Keratinocyte (primary cell): ENCODE results near the gene PTH. TPM values are rescaled to one million over a fixed set of nuclear protein-coding genes. Genes with fewer than 3 reads are reported as not detected.

ENCODE experiments used
- DNase-seq: peaks from one replicate; pipeline ENCODE4 v3.0.0-alpha.2; 2011; ENCODE audit warnings: low read depth, missing footprints, low spot score
- FAIRE-seq: peaks from 2 replicates; lab custom pipeline; 2011; peaks lifted over from hg19 to GRCh38; lab: Jason Lieb, UNC
- H2AFZ ChIP-seq: 2 replicates; pipeline ENCODE4 v1.6.0; 2012; ENCODE audit warnings: low read length, control low read depth, inconsistent platforms; ENCODE audit not compliant: control insufficient read depth
- H3K27ac ChIP-seq: 2 replicates; pipeline ENCODE4 v1.5.1; 2011; ENCODE audit warnings: low read length; ENCODE audit not compliant: control insufficient read depth, insufficient read depth
- H3K27me3 ChIP-seq: 3 replicates; pipeline ENCODE4 v1.6.0; 2011; ENCODE audit warnings: low read length; ENCODE audit not compliant: control insufficient read depth, insufficient read depth; ENCODE audit errors: extremely low read depth
- H3K36me3 ChIP-seq, 2 experiments: 2 replicates in 1 of 2; 3 replicates in 1 of 2; pipeline ENCODE4 v1.5.1; 2011; ENCODE audit warnings: low read length in 2 of 2, mild to moderate bottlenecking in 1 of 2; ENCODE audit not compliant: control insufficient read depth in 2 of 2, insufficient read depth in 2 of 2; ENCODE audit errors: extremely low read depth in 1 of 2
- H3K4me1 ChIP-seq: 3 replicates; pipeline ENCODE4 v1.5.1; 2011; ENCODE audit warnings: low read length; ENCODE audit not compliant: control insufficient read depth, insufficient read depth; ENCODE audit errors: extremely low read depth
- H3K4me2 ChIP-seq: 3 replicates; pipeline ENCODE4 v1.6.0; 2011; ENCODE audit warnings: low read depth, low read length; ENCODE audit not compliant: control insufficient read depth, insufficient read depth; ENCODE audit errors: extremely low read depth
- H3K4me3 ChIP-seq, 3 experiments: fragments of 200-600 bp in 1 of 3; sonication (generic) in 1 of 3; 2 replicates in 2 of 3; 3 replicates in 1 of 3; pipeline ENCODE4 v1.5.1; 2011 to 2016; ENCODE audit warnings: low read length in 3 of 3, mild to moderate bottlenecking in 3 of 3, control low read depth in 2 of 3, inconsistent platforms in 1 of 3, low read depth in 1 of 3, mixed read lengths in 1 of 3, mixed run types in 1 of 3, moderate library complexity in 1 of 3; ENCODE audit not compliant: control insufficient read depth in 2 of 3, insufficient read depth in 2 of 3; ENCODE audit errors: extremely low read depth in 1 of 3
- H3K79me2 ChIP-seq: 2 replicates; pipeline ENCODE4 v1.6.0; 2012; ENCODE audit warnings: low read length; ENCODE audit not compliant: control insufficient read depth, insufficient read depth
- H3K9ac ChIP-seq: 3 replicates; pipeline ENCODE4 v1.6.0; 2011; ENCODE audit warnings: low read length; ENCODE audit not compliant: control insufficient read depth, insufficient read depth; ENCODE audit errors: extremely low read depth
- H3K9me1 ChIP-seq: 3 replicates; pipeline ENCODE4 v1.6.0; 2011; ENCODE audit warnings: low read length; ENCODE audit not compliant: control insufficient read depth, insufficient read depth; ENCODE audit errors: extremely low read depth
- H3K9me3 ChIP-seq: 2 replicates; pipeline ENCODE4 v1.5.1; 2012; ENCODE audit warnings: low read depth, low read length; ENCODE audit not compliant: control insufficient read depth
- H4K20me1 ChIP-seq: 3 replicates; pipeline ENCODE4 v1.6.0; 2011; ENCODE audit warnings: low read length; ENCODE audit not compliant: control insufficient read depth, insufficient read depth; ENCODE audit errors: extremely low read depth
- EZH2 ChIP-seq: IDR thresholded peaks from one replicate; pipeline ENCODE4 v1.6.1; 2012; ENCODE audit warnings: inconsistent platforms, mild to moderate bottlenecking, low read length, moderate library complexity
- dilution Hi-C: fragments of 300-500 bp; cut with MboI; formaldehyde crosslinking; loops from one replicate; pipeline ENCODE4 v1.7.0; 2020; ENCODE audit warnings: low sequenced_read_pairs; ENCODE audit not compliant: extremely low pct_ligation_motif_present
- polyA plus RNA-seq, 5 experiments: library from polyadenylated mRNA; depleted of rRNA in 3 of 5; stranded (reverse) in 3 of 5; stranded (forward) in 1 of 5; unstranded in 1 of 5; fragments of >200 nt; gene quantifications; 1 replicate in 1 of 5; 2 replicates in 3 of 5; 3 replicates in 1 of 5; pipeline versions ENCODE4 v1.2.1 to v1.2.3, GENCODE V29; 2011 to 2012; ENCODE audit warnings: missing spikeins in 2 of 5, low read depth in 1 of 5, low replicate concordance in 1 of 5
- TF ChIP-seq, protein P1 (sequence below), 3 experiments: IDR thresholded peaks in 1 of 3; conservative IDR thresholded peaks in 1 of 3; optimal IDR thresholded peaks in 1 of 3; 2 replicates in 2 of 3; 3 replicates in 1 of 3; pipeline versions ENCODE3 to v1.5.1; 2011; ENCODE audit warnings: low read length in 3 of 3, mild to moderate bottlenecking in 3 of 3, moderate library complexity in 2 of 3, control low read depth in 1 of 3, inconsistent platforms in 1 of 3; ENCODE audit not compliant: insufficient read depth in 2 of 3; ENCODE audit errors: extremely low read depth in 1 of 3

Gene PTH
- polyA plus RNA-seq, 1 donor (not counting 4 experiments of a cell fraction or from before 2014, with no cell fraction given), result not detected

GRCh38 chr11:13487661-13488030 lies 8.2 kb downstream of the PTH start:
- FAIRE-seq, result no peak
- Histone ChIP-seq H3K4me2 (no peak overlapping the region), H2AFZ (no peak overlapping the region), H3K9ac (no peak overlapping the region), H3K36me3 (no peaks in the 10 kb centered on the region), H3K27me3 (no peaks in the 10 kb centered on the region), H4K20me1 (no peaks in the 10 kb centered on the region), H3K4me3 (no peak overlapping the region), H3K79me2 (no peaks in the 10 kb centered on the region), H3K4me1 (no peaks in the 10 kb centered on the region), H3K9me1 (no peaks in the 10 kb centered on the region), H3K9me3 (no peaks in the 10 kb centered on the region), H3K27ac (no peak overlapping the region)
- no peak for DNase-seq
- dilution Hi-C loops, result no loop called here
- no peak for TF ChIP-seq EZH2
- TF ChIP-seq, protein P1, sequence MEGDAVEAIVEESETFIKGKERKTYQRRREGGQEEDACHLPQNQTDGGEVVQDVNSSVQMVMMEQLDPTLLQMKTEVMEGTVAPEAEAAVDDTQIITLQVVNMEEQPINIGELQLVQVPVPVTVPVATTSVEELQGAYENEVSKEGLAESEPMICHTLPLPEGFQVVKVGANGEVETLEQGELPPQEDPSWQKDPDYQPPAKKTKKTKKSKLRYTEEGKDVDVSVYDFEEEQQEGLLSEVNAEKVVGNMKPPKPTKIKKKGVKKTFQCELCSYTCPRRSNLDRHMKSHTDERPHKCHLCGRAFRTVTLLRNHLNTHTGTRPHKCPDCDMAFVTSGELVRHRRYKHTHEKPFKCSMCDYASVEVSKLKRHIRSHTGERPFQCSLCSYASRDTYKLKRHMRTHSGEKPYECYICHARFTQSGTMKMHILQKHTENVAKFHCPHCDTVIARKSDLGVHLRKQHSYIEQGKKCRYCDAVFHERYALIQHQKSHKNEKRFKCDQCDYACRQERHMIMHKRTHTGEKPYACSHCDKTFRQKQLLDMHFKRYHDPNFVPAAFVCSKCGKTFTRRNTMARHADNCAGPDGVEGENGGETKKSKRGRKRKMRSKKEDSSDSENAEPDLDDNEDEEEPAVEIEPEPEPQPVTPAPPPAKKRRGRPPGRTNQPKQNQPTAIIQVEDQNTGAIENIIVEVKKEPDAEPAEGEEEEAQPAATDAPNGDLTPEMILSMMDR (optimal IDR thresholded peaks at IDR 0.05 in 1 of 3, IDR thresholded peaks at IDR 0.05 in 1 of 3, conservative IDR thresholded peaks at IDR 0.05 in 1 of 3; ENCODE audit: extremely low read depth in 1 of 3, insufficient read depth in 2 of 3, low read length in 3 of 3), result peak; percentile 25 to 51 (median 43)

GRCh38 chr11:13486926-13487660 lies 8.7 kb downstream of the PTH start:
- H4K20me1 ChIP-seq, result no peaks in the 10 kb centered on the region
- no peaks in the 10 kb centered on the region for H3K36me3 ChIP-seq
- FAIRE-seq (no peak), DNase-seq (no peak)
- H3K4me3 ChIP-seq, result no peak overlapping the region
- H3K4me1 ChIP-seq, result no peaks in the 10 kb centered on the region
- H2AFZ ChIP-seq, result peak overlapping the region; percentile 44
- TF ChIP-seq EZH2, result no peak
- TF ChIP-seq, protein P1 (optimal IDR thresholded peaks at IDR 0.05 in 1 of 3, IDR thresholded peaks at IDR 0.05 in 1 of 3, conservative IDR thresholded peaks at IDR 0.05 in 1 of 3; ENCODE audit: extremely low read depth in 1 of 3, insufficient read depth in 2 of 3, low read length in 3 of 3), result peak; percentile 26 to 63 (median 59)
- H3K9ac ChIP-seq, result no peak overlapping the region
- no peaks in the 10 kb centered on the region for H3K9me1 ChIP-seq
- peak overlapping the region; percentile 46 for H3K4me2 ChIP-seq
- dilution Hi-C loops, result no loop called here
- H3K9me3 ChIP-seq, result no peaks in the 10 kb centered on the region
- H3K27ac ChIP-seq, result no peak overlapping the region
- no peaks in the 10 kb centered on the region for H3K27me3 ChIP-seq
- H3K79me2 ChIP-seq, result no peaks in the 10 kb centered on the region
